K562 (cell line): ENCODE results near the gene PREB. TPM values are rescaled to one million over a fixed set of nuclear protein-coding genes. Genes with fewer than 3 reads are reported as not detected.

Experiments used
- ATAC-seq: fragments of 200-7000 bp; cut with Tn5 transposase; 3 replicates; pipeline ENCODE4 v1.9.1; 2020; ENCODE audit warnings: moderate library complexity
- BruUV-seq: library from RNA; stranded (reverse); fragments of 400-500 nt; replicated peaks from 2 replicates; lab custom pipeline; 2021; lab: Mats Ljungman, UMichigan
- CTCF ChIA-PET: fragments of 300-600 bp; formaldehyde crosslinking; extraction: SDS; loops from one replicate; lab custom pipeline; 2021; ENCODE audit warnings: low intra/inter-chr PET ratio; lab: Yijun Ruan, JAX
- POLR2A ChIA-PET: fragments of 300-600, 350-650 bp; sonication (Branson Sonifier 250); formaldehyde crosslinking; extraction: SDS; loops from one replicate; lab custom pipeline; 2021; ENCODE audit warnings: antibody characterized with exemption, inconsistent platforms; lab: Yijun Ruan, JAX
- DNase-seq, 4 experiments: peaks; one replicate each; pipeline versions ENCODE4 v3.0.0 to v3.0.0-alpha.2; 2011 to 2018; ENCODE audit warnings: low spot score in 3 of 4, mixed read lengths in 3 of 4; ENCODE audit errors: extremely low read depth in 1 of 4
- FAIRE-seq: peaks from 2 replicates; lab custom pipeline; 2011; peaks lifted over from hg19 to GRCh38; lab: Jason Lieb, UNC
- H2AFZ ChIP-seq: 2 replicates; pipeline ENCODE4 v1.6.0; 2011; ENCODE audit warnings: low read depth, low read length, control low read depth, inconsistent platforms
- H3K27ac ChIP-seq: fragments of 200-600 bp; 3 replicates; pipeline ENCODE4 v1.8.0; 2011; ENCODE audit warnings: low read depth, mild to moderate bottlenecking, control low read depth, inconsistent platforms, low read length, moderate library complexity, mixed read lengths; ENCODE audit errors: extremely low read depth
- H3K27me3 ChIP-seq, 2 experiments: fragments of 300-600 bp in 1 of 2; 2 replicates in 1 of 2; 3 replicates in 1 of 2; pipeline versions ENCODE4 v1.6.0 to v1.8.0; 2011; ENCODE audit warnings: inconsistent platforms in 2 of 2, low read length in 2 of 2, mild to moderate bottlenecking in 1 of 2, mixed read lengths in 1 of 2, moderate library complexity in 1 of 2; ENCODE audit not compliant: control insufficient read depth in 2 of 2, insufficient read depth in 2 of 2
- H3K36me3 ChIP-seq: fragments of 300-600 bp; 3 replicates; pipeline ENCODE4 v1.8.0; 2011; ENCODE audit warnings: mild to moderate bottlenecking, low read length, inconsistent platforms; ENCODE audit not compliant: control insufficient read depth, insufficient read depth
- H3K4me1 ChIP-seq, 2 experiments: fragments of 200-600 bp in 1 of 2; replicated peaks in 1 of 2; 2 replicates in 1 of 2; 3 replicates in 1 of 2; pipeline versions ENCODE4 v1.5.1 to v1.8.0; 2011; ENCODE audit warnings: inconsistent platforms in 2 of 2, low read length in 2 of 2, mild to moderate bottlenecking in 1 of 2, mixed read lengths in 1 of 2, moderate library complexity in 1 of 2; ENCODE audit not compliant: control insufficient read depth in 2 of 2, insufficient read depth in 2 of 2
- H3K4me2 ChIP-seq: 2 replicates; pipeline ENCODE4 v1.6.1; 2011; ENCODE audit warnings: low read length, control low read depth, inconsistent platforms, mixed read lengths; ENCODE audit not compliant: insufficient read depth
- H3K4me3 ChIP-seq: fragments of 200-600 bp; sonication (generic), shearing (Covaris generic); 2 replicates; pipeline ENCODE4 v1.5.1; 2016; ENCODE audit warnings: control low read depth, inconsistent platforms
- H3K79me2 ChIP-seq: fragments of 200-600 bp; 3 replicates; pipeline ENCODE4 v1.8.0; 2011; ENCODE audit warnings: low read length, inconsistent platforms; ENCODE audit not compliant: control insufficient read depth, insufficient read depth
- H3K9ac ChIP-seq, 2 experiments: 2 replicates each; pipeline versions ENCODE4 v1.6.0 to v1.6.1; 2011; ENCODE audit warnings: low read depth in 2 of 2, low read length in 2 of 2, control low read depth in 1 of 2, inconsistent platforms in 1 of 2, mild to moderate bottlenecking in 1 of 2, mixed read lengths in 1 of 2; ENCODE audit not compliant: insufficient read depth in 1 of 2
- H3K9me1 ChIP-seq: one replicate; pipeline ENCODE4 v1.6.0; 2011; ENCODE audit warnings: inconsistent platforms, mild to moderate bottlenecking, low read length, moderate library complexity; ENCODE audit not compliant: control insufficient read depth, insufficient read depth
- H3K9me3 ChIP-seq: replicated peaks from 2 replicates; pipeline ENCODE4 v1.5.1; 2011; ENCODE audit warnings: low read depth, low read length, inconsistent platforms; ENCODE audit not compliant: control insufficient read depth, insufficient read depth
- H4K20me1 ChIP-seq: replicated peaks from 2 replicates; pipeline ENCODE4 v1.6.1; 2011; ENCODE audit warnings: low read length, inconsistent platforms, mixed read lengths; ENCODE audit not compliant: control insufficient read depth, insufficient read depth
- ATF3 ChIP-seq, 2 experiments: fragments of 450-650 bp in 1 of 2; sonication (generic) in 1 of 2; formaldehyde crosslinking in 1 of 2; IDR thresholded peaks in 1 of 2; conservative IDR thresholded peaks in 1 of 2; 2 replicates each; pipeline versions ENCODE4 v1.6.1 to v1.8.1; 2016 to 2023; ENCODE audit warnings: mild to moderate bottlenecking in 2 of 2, moderate library complexity in 2 of 2, inconsistent platforms in 1 of 2, missing genetic modification reagents in 1 of 2
- GTF2B ChIP-seq: IDR thresholded peaks from 2 replicates; pipeline ENCODE4 v1.6.1; 2011; ENCODE audit not compliant: insufficient read length; ENCODE audit errors: extremely low read depth
- KAT7 ChIP-seq: sonication (generic); formaldehyde crosslinking; IDR thresholded peaks from 2 replicates; pipeline ENCODE4 v1.8.0; 2022; ENCODE audit warnings: missing genetic modification reagents, mild to moderate bottlenecking, borderline replicate concordance
- MIER1 ChIP-seq: fragments of 450-650 bp; IDR thresholded peaks from 2 replicates; pipeline ENCODE4 v1.6.1; 2016; ENCODE audit warnings: antibody characterized with exemption, mild to moderate bottlenecking, low read depth
- SPI1 ChIP-seq: IDR thresholded peaks from 2 replicates; pipeline ENCODE4 v1.6.1; 2011; ENCODE audit warnings: low read depth, low read length, control low read depth, borderline replicate concordance
- SRSF9 ChIP-seq: fragments of 200-400 bp; formaldehyde crosslinking; IDR thresholded peaks from 2 replicates; pipeline ENCODE4 v1.6.1; 2017; ENCODE audit warnings: low read depth, low read length, borderline replicate concordance
- TCFL5 ChIP-seq: fragments of 250-450 bp; sonication (Bioruptor Pico); conservative IDR thresholded peaks from 2 replicates; pipeline ENCODE4 v1.6.1; 2021; ENCODE audit warnings: mild to moderate bottlenecking, moderate library complexity, matching md5 sums
- ZNF146 ChIP-seq: IDR thresholded peaks from one replicate; pipeline ENCODE4 v1.6.1; 2018; ENCODE audit warnings: missing compliant biosample characterization; ENCODE audit not compliant: unreplicated experiment
- WGBS: fragments of 100-300 bp; shearing (Covaris generic); methylation state at CpG from one replicate; pipeline ENCODE4 v1.1.6; 2016; ENCODE audit warnings: low coverage, mixed read lengths; ENCODE audit not compliant: insufficient coverage; ENCODE audit errors: missing lambda C conversion rate; 5-methylcytosine and 5-hydroxymethylcytosine counted together
- in situ Hi-C: fragments of 300-500 bp; cut with MboI; formaldehyde crosslinking; loops from 4 replicates; pipeline ENCODE4 v1.15.0; 2018; ENCODE audit warnings: inconsistent platforms, mixed read lengths
- intact Hi-C: fragments of 100-400 bp; cut with micrococcal nuclease; formaldehyde crosslinking; loops from 2 replicates; pipeline ENCODE4 v1.14.2; 2022
- polyA plus RNA-seq, 8 experiments: library from polyadenylated mRNA; depleted of rRNA in 4 of 8; stranded (reverse) in 5 of 8; unstranded in 3 of 8; fragments of >200 nt; fragmentation: Nextera tagmentation in 2 of 8; fragmentation: Illumina TruSeq in 1 of 8; extraction: Ambion mirVana in 2 of 8; extraction: Trizol in 1 of 8; gene quantifications; 2 replicates each; pipeline versions ENCODE4 v1.2.1 to v1.2.3, GENCODE V29; 2011 to 2014; ENCODE audit warnings: inconsistent platforms in 1 of 8, missing spikeins in 1 of 8
- total RNA-seq, 7 experiments: library from RNA; depleted of rRNA in 6 of 7; stranded (reverse); fragments of >200 nt in 6 of 7; fragmentation: Illumina TruSeq in 2 of 7; extraction: Trizol in 2 of 7; gene quantifications; 2 replicates each; pipeline versions ENCODE4 v1.2.1 to v1.2.3, GENCODE V29; 2011 to 2021; ENCODE audit warnings: low replicate concordance in 1 of 7

The PREB gene
- total and polyA plus RNA-seq, 9 of the 15 experiments (the other 6 are each of a cell fraction or from before 2014, with no cell fraction given) = 35.1 to 84.2 (median 67.2) TPM

GRCh38 chr2:27135478-27135955, 1.1 kb upstream of the PREB start:
- BruUV-seq = no TSS peak
- Histone ChIP-seq H3K27ac (no peak overlapping the region), H3K9me3 (no peaks in the 10 kb centered on the region; the same call in 1 of the 2 replicates), H3K79me2 (peaks cover 21% of the 10 kb centered on the region), H2AFZ (peak overlapping the region; percentile 96), H3K4me2 (no peak overlapping the region), H3K9ac (no peak overlapping the region), H4K20me1 (no peaks in the 10 kb centered on the region; the same call in 1 of the 2 replicates), H3K27me3 (no peaks in the 10 kb centered on the region), H3K9me1 (peaks cover 5% of the 10 kb centered on the region), H3K4me3 (no peak overlapping the region), H3K36me3 (peaks cover 30% of the 10 kb centered on the region; the same call in 2 of the 3 replicates), H3K4me1 (peaks cover 15 to 32% of the 10 kb centered on the region in 2 experiments; a peak in 4 of 5 replicates)
- FAIRE-seq (no peak), DNase-seq (no peak), ATAC-seq (no peak)
- CTCF ChIA-PET = no interaction called here
- POLR2A ChIA-PET = interaction anchor here (0.6 kb wide), 1 partner anchor 48 kb away, joined by 3 read pairs; no protein-coding TSS in a partner anchor
- no peak for TF ChIP-seq TCFL5
- peak; percentile 25; the same call in 1 of the 2 replicates for TF ChIP-seq SPI1
- in situ Hi-C loops (no loop called here), intact Hi-C loops (no loop called here)
- WGBS = 83% methylated on average over 12 of the region's 12 CpGs

- Histone ChIP-seq H4K20me1 (no peaks in the 10 kb centered on the region; the same call in 1 of the 2 replicates), H3K27ac (peak overlapping the region; percentile 85), H3K9me1 (peaks cover 8% of the 10 kb centered on the region), H3K36me3 (peaks cover 36% of the 10 kb centered on the region; the same call in 2 of the 3 replicates), H3K9me3 (no peaks in the 10 kb centered on the region; the same call in 1 of the 2 replicates), H2AFZ (peak overlapping the region; percentile 96), H3K9ac (peak overlapping the region; percentile 82 to 95; a peak in 2 of 4 replicates), H3K4me3 (peak overlapping the region; percentile 98), H3K79me2 (peaks cover 21% of the 10 kb centered on the region), H3K4me2 (peak overlapping the region; percentile 60), H3K27me3 (no peaks in the 10 kb centered on the region), H3K4me1 (peaks cover 15 to 35% of the 10 kb centered on the region in 2 experiments; a peak in 4 of 5 replicates)
- FAIRE-seq (peak; percentile 54), DNase-seq (no peak), ATAC-seq (no peak)
- 44% methylated on average over 29 of the region's 33 CpGs for WGBS
- in situ Hi-C loops = no loop called here
- no TSS peak for BruUV-seq
- intact Hi-C loops = no loop called here
- CTCF ChIA-PET = no interaction called here
- POLR2A ChIA-PET = interaction anchor here (0.6 to 2.1 kb wide), 5 partner anchors 11 to 161 kb away, joined by 3 to 12 read pairs (median 4); partner anchors contain the start of gene ABHD1
- no peak for TF ChIP-seq ZNF146 (CRISPR knock-in tag)
- no peak for TF ChIP-seq ATF3 (IDR thresholded peaks at IDR 0.05)
- TF ChIP-seq ATF3 (CRISPR knock-in tag; conservative IDR thresholded peaks at IDR 0.05) = no peak
- no peak for TF ChIP-seq SRSF9
- TF ChIP-seq MIER1 = peak; percentile 56; the same call in 1 of the 2 replicates
- no peak for TF ChIP-seq KAT7
- TF ChIP-seq GTF2B = no peak
Observed at GRCh38 chr2:27134781-27135477, 493 bp upstream of the PREB start.
